NCI-H748 treated with DMSO at 0.1 percent for 48 hours (cell line): ENCODE data around the gene BNIPL.

Source experiments
- DNase-seq: peaks from one replicate; lab custom pipeline; 2025; lab: John Stamatoyannopoulos, UW

The BNIPL gene

GRCh38 chr1:151059109-151060006 is 23.0 kb downstream of the BNIPL start, which contains the start of gene CDC42SE1:
Gene CDC42SE1 (minus strand): TSS chr1:151059622. CDS start chr1:151055730, 3,892 bp downstream.
- DNase-seq = peak; percentile 47

GRCh38 chr1:151060007-151060656 is 23.7 kb downstream of the BNIPL start, which contains the start of gene MLLT11:
Gene MLLT11 (plus strand): TSS chr1:151060397. CDS start chr1:151067225, 6,828 bp downstream.
- peak; percentile 78 for DNase-seq

GRCh38 chr1:151060657-151061421 is 24.5 kb downstream of the BNIPL start:
- DNase-seq = peak; percentile 31

- DNase-seq = no peak
Measured at GRCh38 chr1:151061704-151062103, 25.3 kb downstream of the BNIPL start.

GRCh38 chr1:151062741-151063371 is 26.5 kb downstream of the BNIPL start:
- no peak for DNase-seq

GRCh38 chr1:151065089-151065645 is 28.8 kb downstream of the BNIPL start:
- DNase-seq = no peak

- no peak for DNase-seq
Measured at GRCh38 chr1:151067185-151067584, 30.8 kb downstream of the BNIPL start.

GRCh38 chr1:151069103-151069486 is 32.7 kb downstream of the BNIPL start:
- no peak for DNase-seq

- no peak for DNase-seq
Measured at GRCh38 chr1:151070474-151071276, 34.3 kb downstream of the BNIPL start, which contains the start of gene GABPB2. Gene GABPB2 (plus strand): TSS chr1:151070761. CDS start chr1:151088190, 17,429 bp downstream.

- no peak for DNase-seq
Measured at GRCh38 chr1:151072224-151072623, 35.8 kb downstream of the BNIPL start.

GRCh38 chr1:151085953-151086559 is 49.7 kb downstream of the BNIPL start:
- no peak for DNase-seq
